HG03354 (cell line): ENCODE measurements around the gene LRRC45.

Source experiments
- ATAC-seq: cut with Tn5 transposase; IDR thresholded peaks from one replicate; pipeline ENCODE4 v1.9.1; 2021; ENCODE audit warnings: mild to moderate bottlenecking; ENCODE audit not compliant: unreplicated experiment, poor library complexity, severe bottlenecking

Gene LRRC45

GRCh38 chr17:82077617-82078358 is 54.7 kb downstream of the LRRC45 start:
- no peak for ATAC-seq

GRCh38 chr17:82078433-82078832 is 55.3 kb downstream of the LRRC45 start:
- ATAC-seq = no peak

- no peak for ATAC-seq
Observed at GRCh38 chr17:82079001-82079677, 56.0 kb downstream of the LRRC45 start.

GRCh38 chr17:82080048-82080788 is 57.1 kb downstream of the LRRC45 start:
- no peak for ATAC-seq
